ENCODE results near the gene SLC16A3. TPM values are rescaled to one million over a fixed set of nuclear protein-coding genes. Genes with fewer than 3 reads are reported as not detected.

Gene SLC16A3
- total RNA-seq, 1 donor from 2014 or later, result 29.8 TPM

GRCh38 chr17:82275326-82275725 lies 46.5 kb downstream of the SLC16A3 start:
- DNase-seq (ENCODE audit: extremely low spot score, unreplicated experiment), result no peak
- no peak for TF ChIP-seq CTCF (conservative IDR thresholded peaks at IDR 0.05)
- Mint-ChIP-seq H3K27me3 (no peaks in the 10 kb centered on the region), H3K4me3 (peak overlapping the region; percentile 73), H3K9me3 (no peaks in the 10 kb centered on the region), H3K36me3 (peaks cover 12% of the 10 kb centered on the region), H3K4me1 (ENCODE audit: unreplicated experiment) (peaks cover 36% of the 10 kb centered on the region), H3K27ac (peak overlapping the region; percentile 73)

DNA sequence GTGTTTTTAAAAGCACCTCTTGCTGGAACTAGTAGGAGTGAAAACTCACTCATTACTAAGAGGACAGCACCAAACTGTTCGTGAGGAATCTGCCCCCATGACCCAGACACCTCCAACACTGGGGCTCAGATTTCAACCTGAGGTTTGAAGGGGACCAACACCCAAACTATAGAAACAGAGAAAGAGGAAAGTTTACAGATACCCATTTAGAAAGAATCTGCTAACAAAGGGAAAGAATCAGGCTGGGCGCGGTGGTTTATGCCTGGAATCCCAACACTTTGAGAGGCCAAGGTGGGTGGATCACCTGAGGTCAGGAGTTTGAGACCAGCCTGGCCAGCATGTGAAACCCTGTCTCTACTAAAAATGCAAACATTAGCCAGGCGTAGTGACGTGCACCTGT lies 48.1 kb downstream of the SLC16A3 start:
- no peaks in the 10 kb centered on the region for H3K27me3 Mint-ChIP-seq
- H3K27ac Mint-ChIP-seq, result peak overlapping the region; percentile 84
- no peaks in the 10 kb centered on the region for H3K9me3 Mint-ChIP-seq
- DNase-seq (ENCODE audit: extremely low spot score, unreplicated experiment), result no peak
- no peak for TF ChIP-seq CTCF (conservative IDR thresholded peaks at IDR 0.05)
- H3K36me3 Mint-ChIP-seq, result peaks cover 6% of the 10 kb centered on the region
- peaks cover 35% of the 10 kb centered on the region for H3K4me1 Mint-ChIP-seq (ENCODE audit: unreplicated experiment)
- peak overlapping the region; percentile 57 for H3K4me3 Mint-ChIP-seq

- no peak for DNase-seq (ENCODE audit: extremely low spot score, unreplicated experiment)
- H3K36me3 Mint-ChIP-seq, result no peaks in the 10 kb centered on the region
- no peak overlapping the region for H3K4me3 Mint-ChIP-seq
- H3K4me1 Mint-ChIP-seq (ENCODE audit: unreplicated experiment), result peaks cover 30% of the 10 kb centered on the region
- peak overlapping the region; percentile 85 for H3K27ac Mint-ChIP-seq
- no peaks in the 10 kb centered on the region for H3K27me3 Mint-ChIP-seq
- TF ChIP-seq CTCF (conservative IDR thresholded peaks at IDR 0.05), result no peak
- H3K9me3 Mint-ChIP-seq, result no peaks in the 10 kb centered on the region
Observed at GRCh38 chr17:82277851-82278250, 49.0 kb downstream of the SLC16A3 start.

GRCh38 chr17:82278308-82278707 lies 49.5 kb downstream of the SLC16A3 start:
- no peak for DNase-seq (ENCODE audit: extremely low spot score, unreplicated experiment)
- H3K4me3 Mint-ChIP-seq, result no peak overlapping the region
- H3K27ac Mint-ChIP-seq, result peak overlapping the region; percentile 85
- H3K27me3 Mint-ChIP-seq, result no peaks in the 10 kb centered on the region
- no peak for TF ChIP-seq CTCF (conservative IDR thresholded peaks at IDR 0.05)
- H3K4me1 Mint-ChIP-seq (ENCODE audit: unreplicated experiment), result peaks cover 30% of the 10 kb centered on the region
- H3K36me3 Mint-ChIP-seq, result no peaks in the 10 kb centered on the region
- no peaks in the 10 kb centered on the region for H3K9me3 Mint-ChIP-seq

DNA sequence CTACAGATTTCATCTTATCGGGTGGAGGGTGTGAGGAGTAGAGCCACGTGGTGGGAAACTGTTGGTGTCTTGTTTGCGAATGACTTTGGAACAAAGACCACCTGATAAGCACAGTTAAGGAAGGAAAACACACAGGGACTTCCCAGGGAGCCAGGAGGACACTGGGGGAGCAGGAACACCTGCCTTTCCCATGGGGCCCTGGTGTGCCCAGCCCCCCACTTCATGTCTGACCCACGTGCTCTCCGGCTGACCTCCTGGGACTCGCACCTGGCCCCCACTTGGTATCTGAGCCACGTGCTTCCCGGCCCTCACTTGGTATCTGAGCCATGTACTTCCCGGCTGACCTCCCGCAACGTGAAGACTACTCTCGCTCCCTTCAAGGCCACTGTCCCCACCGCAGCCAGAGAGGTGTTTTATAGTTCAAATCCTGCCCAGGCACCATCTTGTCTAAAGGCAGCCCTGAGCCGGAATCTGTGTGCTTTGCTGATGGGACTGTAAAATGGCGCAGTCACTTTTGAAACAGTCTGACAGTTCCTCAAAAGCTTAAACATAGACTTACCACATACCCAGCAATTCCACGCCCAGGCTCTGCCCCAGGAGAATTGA lies 50.0 kb downstream of the SLC16A3 start:
- no peaks in the 10 kb centered on the region for H3K36me3 Mint-ChIP-seq
- no peak for TF ChIP-seq CTCF (conservative IDR thresholded peaks at IDR 0.05)
- peak overlapping the region; percentile 54 for H3K4me3 Mint-ChIP-seq
- H3K27ac Mint-ChIP-seq, result peak overlapping the region; percentile 85
- H3K9me3 Mint-ChIP-seq, result no peaks in the 10 kb centered on the region
- peaks cover 30% of the 10 kb centered on the region for H3K4me1 Mint-ChIP-seq (ENCODE audit: unreplicated experiment)
- no peak for DNase-seq (ENCODE audit: extremely low spot score, unreplicated experiment)
- no peaks in the 10 kb centered on the region for H3K27me3 Mint-ChIP-seq

GRCh38 chr17:82280537-82280936 lies 51.7 kb downstream of the SLC16A3 start:
- no peak for TF ChIP-seq CTCF (conservative IDR thresholded peaks at IDR 0.05)
- Mint-ChIP-seq H3K9me3 (no peaks in the 10 kb centered on the region), H3K4me3 (no peak overlapping the region), H3K27me3 (no peaks in the 10 kb centered on the region), H3K36me3 (no peaks in the 10 kb centered on the region), H3K27ac (no peak overlapping the region), H3K4me1 (ENCODE audit: unreplicated experiment) (peaks cover 28% of the 10 kb centered on the region)
- no peak for DNase-seq (ENCODE audit: extremely low spot score, unreplicated experiment)

Data from type B pancreatic cell (in vitro differentiated cells).